BJ (cell line): ENCODE measurements around the gene B4GALT6. TPM values are rescaled to one million over a fixed set of nuclear protein-coding genes. Genes with fewer than 3 reads are reported as not detected.

ENCODE experiments used
- CTCF ChIA-PET: fragments of 350-600 bp; formaldehyde crosslinking; extraction: SDS; loops from one replicate; lab custom pipeline; 2021; ENCODE audit warnings: antibody characterized with exemption, inconsistent platforms; lab: Yijun Ruan, JAX
- POLR2A ChIA-PET: fragments of 300-600 bp; sonication (Branson Sonifier 250); formaldehyde crosslinking; extraction: SDS; loops from one replicate; lab custom pipeline; 2021; ENCODE audit warnings: antibody characterized with exemption; lab: Charles Lee
- DNase-seq: peaks from one replicate; pipeline ENCODE4 v3.0.0-alpha.2; 2011; ENCODE audit warnings: low read depth
- H3K27me3 ChIP-seq: 2 replicates; pipeline ENCODE4 v1.6.0; 2011; ENCODE audit warnings: low read length; ENCODE audit not compliant: control insufficient read depth, insufficient read depth
- H3K36me3 ChIP-seq: 2 replicates; pipeline ENCODE4 v1.5.1; 2011; ENCODE audit warnings: low read length; ENCODE audit not compliant: control insufficient read depth, insufficient read depth
- H3K4me3 ChIP-seq: 2 replicates; pipeline ENCODE4 v1.5.1; 2011; ENCODE audit warnings: low read depth, mild to moderate bottlenecking, control low read depth, low read length
- polyA plus RNA-seq: library from polyadenylated mRNA; depleted of rRNA; stranded (reverse); fragments of >200 nt; gene quantifications from 2 replicates; pipeline ENCODE4 v1.2.3, GENCODE V29; 2011
- TF ChIP-seq, protein P1 (sequence below): IDR thresholded peaks from 2 replicates; pipeline ENCODE4 v1.5.1; 2011; ENCODE audit warnings: low read depth, mild to moderate bottlenecking, control low read depth, inconsistent platforms, low read length, moderate library complexity; ENCODE audit not compliant: insufficient read depth

The B4GALT6 gene
- polyA plus RNA-seq, 1 experiment: 0.26 TPM

DNA sequence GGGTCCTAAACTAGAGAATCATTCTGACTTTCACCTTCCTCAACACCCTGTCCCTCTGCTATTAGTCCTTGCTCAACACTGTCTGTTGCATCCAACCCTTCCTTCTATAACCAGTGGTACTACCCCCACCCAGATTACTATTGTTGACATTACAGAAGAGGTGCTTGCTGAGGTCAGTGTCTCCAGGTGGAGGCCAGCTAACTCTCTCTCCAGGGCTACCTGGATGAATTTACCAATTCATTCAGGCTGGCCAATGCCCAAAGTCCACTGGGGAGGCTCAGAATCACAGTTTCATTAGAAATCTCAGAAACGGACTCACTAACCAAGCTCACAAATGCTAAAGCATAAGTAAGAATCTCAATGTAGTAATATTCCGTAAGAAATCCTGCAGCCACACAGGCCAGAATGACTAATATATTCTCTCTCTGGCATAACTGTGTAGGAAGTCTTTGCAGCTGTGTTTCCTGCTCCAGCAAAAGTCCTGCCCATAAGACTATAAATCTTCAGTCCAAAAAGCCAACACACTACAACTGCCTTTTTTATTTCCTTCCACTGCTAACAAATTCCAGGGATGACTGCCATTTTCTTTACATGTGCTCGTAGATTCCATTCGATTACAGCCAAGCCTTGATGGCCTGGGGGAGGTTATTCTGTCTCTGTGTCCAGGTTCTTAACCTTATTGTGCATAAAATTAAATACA lies 102.7 kb downstream of the B4GALT6 start:
- TF ChIP-seq, protein P1, sequence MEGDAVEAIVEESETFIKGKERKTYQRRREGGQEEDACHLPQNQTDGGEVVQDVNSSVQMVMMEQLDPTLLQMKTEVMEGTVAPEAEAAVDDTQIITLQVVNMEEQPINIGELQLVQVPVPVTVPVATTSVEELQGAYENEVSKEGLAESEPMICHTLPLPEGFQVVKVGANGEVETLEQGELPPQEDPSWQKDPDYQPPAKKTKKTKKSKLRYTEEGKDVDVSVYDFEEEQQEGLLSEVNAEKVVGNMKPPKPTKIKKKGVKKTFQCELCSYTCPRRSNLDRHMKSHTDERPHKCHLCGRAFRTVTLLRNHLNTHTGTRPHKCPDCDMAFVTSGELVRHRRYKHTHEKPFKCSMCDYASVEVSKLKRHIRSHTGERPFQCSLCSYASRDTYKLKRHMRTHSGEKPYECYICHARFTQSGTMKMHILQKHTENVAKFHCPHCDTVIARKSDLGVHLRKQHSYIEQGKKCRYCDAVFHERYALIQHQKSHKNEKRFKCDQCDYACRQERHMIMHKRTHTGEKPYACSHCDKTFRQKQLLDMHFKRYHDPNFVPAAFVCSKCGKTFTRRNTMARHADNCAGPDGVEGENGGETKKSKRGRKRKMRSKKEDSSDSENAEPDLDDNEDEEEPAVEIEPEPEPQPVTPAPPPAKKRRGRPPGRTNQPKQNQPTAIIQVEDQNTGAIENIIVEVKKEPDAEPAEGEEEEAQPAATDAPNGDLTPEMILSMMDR: no peak
- Histone ChIP-seq H3K27me3 (no peaks in the 10 kb centered on the region), H3K4me3 (no peak overlapping the region), H3K36me3 (no peaks in the 10 kb centered on the region)
- ChIA-PET POLR2A (no interaction called here), CTCF (no interaction called here)
- peak; percentile 60 for DNase-seq

DNA sequence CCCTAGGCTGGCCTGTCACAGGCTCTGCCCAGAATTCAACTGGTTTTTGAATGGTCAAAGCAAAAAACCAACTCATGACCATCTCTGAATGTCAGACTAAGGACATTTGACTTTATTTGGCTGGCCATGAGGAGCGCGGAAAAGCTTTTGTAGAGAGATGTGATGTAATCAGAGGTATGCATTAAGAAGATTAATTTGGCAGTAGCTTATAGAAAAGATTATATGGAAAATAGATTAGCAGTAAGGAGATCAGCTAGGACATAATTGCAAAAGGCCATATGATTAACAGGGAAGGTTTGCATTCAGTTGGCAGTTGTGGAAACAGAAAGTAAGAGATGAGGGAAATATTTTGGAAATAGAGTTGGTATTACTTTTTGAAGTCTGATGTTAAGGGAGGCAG lies 105.0 kb downstream of the B4GALT6 start:
- POLR2A ChIA-PET: no interaction called here
- no peaks in the 10 kb centered on the region for H3K36me3 ChIP-seq
- CTCF ChIA-PET: no interaction called here
- DNase-seq: no peak
- H3K27me3 ChIP-seq: no peaks in the 10 kb centered on the region
- no peak overlapping the region for H3K4me3 ChIP-seq
- TF ChIP-seq, protein P1: no peak

- no peak overlapping the region for H3K4me3 ChIP-seq
- POLR2A ChIA-PET: no interaction called here
Observed at GRCh38 chr18:31578126-31578525, 106.3 kb downstream of the B4GALT6 start.

GRCh38 chr18:31577195-31577594 lies 107.2 kb downstream of the B4GALT6 start:
- Histone ChIP-seq H3K4me3 (no peak overlapping the region), H3K27me3 (no peaks in the 10 kb centered on the region), H3K36me3 (no peaks in the 10 kb centered on the region)
- ChIA-PET CTCF (no interaction called here), POLR2A (no interaction called here)
- TF ChIP-seq, protein P1: no peak
- DNase-seq: no peak

More at GRCh38 chr18:31578126-31578525, 106.3 kb downstream of the B4GALT6 start:
- DNase-seq: no peak
- TF ChIP-seq, protein P1: no peak
- CTCF ChIA-PET: no interaction called here
- Histone ChIP-seq H3K27me3 (no peaks in the 10 kb centered on the region), H3K36me3 (no peaks in the 10 kb centered on the region)

DNA sequence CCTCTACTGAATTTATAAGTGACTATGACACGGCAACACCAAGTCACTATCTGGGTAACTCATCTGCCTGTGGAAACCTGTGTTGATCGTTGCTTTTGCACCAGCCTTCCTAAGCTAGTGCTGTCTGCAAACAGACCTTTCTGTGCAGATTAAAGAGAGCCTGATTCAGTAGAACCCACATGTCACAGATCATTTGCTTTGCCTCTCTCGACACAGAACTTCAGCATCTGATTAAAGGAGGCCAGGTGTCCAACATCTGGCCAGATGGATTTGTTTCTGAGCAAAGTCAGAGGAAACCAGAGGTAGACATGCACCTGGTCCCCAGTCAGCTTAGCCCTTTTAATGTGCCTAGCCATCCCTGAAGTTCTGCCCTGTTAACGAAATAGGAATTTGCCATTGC lies 107.7 kb downstream of the B4GALT6 start:
- CTCF ChIA-PET: interaction anchor here (1.0 kb wide), 1 partner anchor 20 kb away, joined by 4 read pairs; no protein-coding TSS in a partner anchor
- no peak overlapping the region for H3K4me3 ChIP-seq
- H3K36me3 ChIP-seq: no peaks in the 10 kb centered on the region
- POLR2A ChIA-PET: no interaction called here
- no peaks in the 10 kb centered on the region for H3K27me3 ChIP-seq
- TF ChIP-seq, protein P1: no peak
- DNase-seq: no peak
